Measurements from ENCODE around the gene GRM5.

- no peak for TF ChIP-seq CTCF (IDR thresholded peaks at IDR 0.05; ENCODE audit: low read length)
- TF ChIP-seq EZH2 (IDR thresholded peaks at IDR 0.05; ENCODE audit: borderline replicate concordance, low read length) = no peak
These were observed 246.2 kb downstream of the GRM5 start for GRCh38 chr11:88819616-88820015.
